Measurements from ENCODE around the gene MIS18A. TPM values are rescaled to one million over a fixed set of nuclear protein-coding genes. Genes with fewer than 3 reads are reported as not detected.

The MIS18A gene
- total RNA-seq, 1 experiment from 2014 or later, result 17.5 TPM

DNA sequence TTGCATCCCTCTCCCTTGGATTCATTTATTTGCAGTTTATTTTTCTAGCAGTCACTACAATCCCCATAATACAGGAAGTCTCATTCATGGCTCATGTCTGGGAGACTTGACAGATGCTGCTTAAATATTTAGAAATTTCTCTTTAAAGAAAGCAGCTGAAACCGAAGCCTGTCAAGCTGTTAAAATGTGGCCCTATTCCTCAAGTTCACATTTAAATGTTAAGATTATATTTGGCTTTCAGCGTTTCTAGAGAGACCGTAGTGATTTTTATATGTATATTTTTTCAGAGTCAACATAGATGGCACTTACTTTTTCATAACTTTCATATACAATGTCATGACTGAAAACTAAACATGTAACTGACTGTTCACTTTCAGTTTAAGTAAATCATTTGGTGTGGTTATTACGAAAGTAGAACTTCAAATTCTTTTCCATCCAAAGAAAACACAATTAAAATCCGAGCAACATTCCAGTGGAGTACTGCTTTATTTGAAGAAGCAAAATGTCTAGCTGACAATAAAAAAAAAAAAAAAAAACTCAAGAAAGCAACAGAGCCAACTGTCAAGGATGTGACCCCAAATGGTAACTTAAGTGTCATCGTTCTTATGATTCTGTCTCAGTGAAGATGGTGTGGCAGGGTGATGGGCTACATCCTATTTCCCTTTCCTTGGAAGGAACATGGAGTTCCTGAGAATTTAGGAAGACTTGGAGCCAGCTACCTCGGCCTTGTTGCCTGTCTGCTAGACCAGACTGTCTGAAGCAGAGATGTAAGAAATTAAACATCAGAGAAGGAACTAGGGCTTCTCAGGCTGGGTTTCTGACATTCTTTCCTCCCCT lies 37.8 kb downstream of the MIS18A start:
- H3F3A ChIP-seq (ENCODE audit: insufficient read depth, low read depth), result no peaks in the 10 kb centered on the region
- no peak overlapping the region for H3K4me3 ChIP-seq
- H3K4me2 ChIP-seq, result no peak overlapping the region
- ChIA-PET CTCF (no interaction called here), POLR2A (ENCODE audit: unreplicated experiment) (no interaction called here)
- no peaks in the 10 kb centered on the region for H4K20me1 ChIP-seq (ENCODE audit: insufficient read depth)
- no peaks in the 10 kb centered on the region for H3K79me2 ChIP-seq (ENCODE audit: low read depth)
- no peaks in the 10 kb centered on the region for H3K9me3 ChIP-seq (ENCODE audit: insufficient read depth, low read depth)
- no peak overlapping the region for H3K27ac ChIP-seq
- no peak for DNase-seq
- H3K9me2 ChIP-seq (ENCODE audit: insufficient read depth), result no peaks in the 10 kb centered on the region
- intact Hi-C loops (cut with micrococcal nuclease; ENCODE audit: unreplicated experiment), result no loop called here
- no peak overlapping the region for H2AFZ ChIP-seq
- no peaks in the 10 kb centered on the region for H3K36me3 ChIP-seq (ENCODE audit: low read depth)
- no peaks in the 10 kb centered on the region for H3K4me1 ChIP-seq (replicated peaks; ENCODE audit: insufficient read depth)
- no TSS peak for BruUV-seq (replicated peaks)
- TF ChIP-seq, protein P1, sequence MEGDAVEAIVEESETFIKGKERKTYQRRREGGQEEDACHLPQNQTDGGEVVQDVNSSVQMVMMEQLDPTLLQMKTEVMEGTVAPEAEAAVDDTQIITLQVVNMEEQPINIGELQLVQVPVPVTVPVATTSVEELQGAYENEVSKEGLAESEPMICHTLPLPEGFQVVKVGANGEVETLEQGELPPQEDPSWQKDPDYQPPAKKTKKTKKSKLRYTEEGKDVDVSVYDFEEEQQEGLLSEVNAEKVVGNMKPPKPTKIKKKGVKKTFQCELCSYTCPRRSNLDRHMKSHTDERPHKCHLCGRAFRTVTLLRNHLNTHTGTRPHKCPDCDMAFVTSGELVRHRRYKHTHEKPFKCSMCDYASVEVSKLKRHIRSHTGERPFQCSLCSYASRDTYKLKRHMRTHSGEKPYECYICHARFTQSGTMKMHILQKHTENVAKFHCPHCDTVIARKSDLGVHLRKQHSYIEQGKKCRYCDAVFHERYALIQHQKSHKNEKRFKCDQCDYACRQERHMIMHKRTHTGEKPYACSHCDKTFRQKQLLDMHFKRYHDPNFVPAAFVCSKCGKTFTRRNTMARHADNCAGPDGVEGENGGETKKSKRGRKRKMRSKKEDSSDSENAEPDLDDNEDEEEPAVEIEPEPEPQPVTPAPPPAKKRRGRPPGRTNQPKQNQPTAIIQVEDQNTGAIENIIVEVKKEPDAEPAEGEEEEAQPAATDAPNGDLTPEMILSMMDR (conservative IDR thresholded peaks at IDR 0.05), result no peak
- no peak for TF ChIP-seq EZH2 (IDR thresholded peaks at IDR 0.05; ENCODE audit: low read depth)
- H3K27me3 ChIP-seq (ENCODE audit: insufficient read depth, low read depth), result peaks cover 77% of the 10 kb centered on the region

DNA sequence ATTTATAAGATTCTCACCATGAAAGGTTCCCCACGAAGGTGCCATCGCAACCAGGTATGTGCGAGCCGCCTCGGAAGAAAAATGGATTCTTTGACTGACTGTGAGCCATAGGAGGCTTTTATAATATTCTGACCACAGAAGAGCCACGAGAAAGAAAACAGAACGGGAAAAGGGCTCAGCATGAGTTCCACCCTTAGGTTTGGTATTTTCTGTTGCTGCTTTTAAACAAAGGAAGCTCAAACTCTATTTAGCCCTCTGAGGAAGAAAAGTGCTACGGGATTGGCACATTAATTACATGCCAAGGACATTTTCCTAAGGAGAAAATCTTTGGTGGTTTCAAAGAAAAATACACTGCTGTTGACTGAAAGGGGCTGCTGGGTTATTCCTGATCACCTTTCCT lies 39.3 kb downstream of the MIS18A start:
- no peaks in the 10 kb centered on the region for H4K20me1 ChIP-seq (ENCODE audit: insufficient read depth)
- ChIA-PET CTCF (no interaction called here), POLR2A (ENCODE audit: unreplicated experiment) (no interaction called here)
- H3K36me3 ChIP-seq (ENCODE audit: low read depth), result no peaks in the 10 kb centered on the region
- TF ChIP-seq, protein P1 (conservative IDR thresholded peaks at IDR 0.05), result no peak
- TF ChIP-seq EZH2 (IDR thresholded peaks at IDR 0.05; ENCODE audit: low read depth), result no peak
- no peak overlapping the region for H2AFZ ChIP-seq
- no peaks in the 10 kb centered on the region for H3K79me2 ChIP-seq (ENCODE audit: low read depth)
- no peaks in the 10 kb centered on the region for H3K9me3 ChIP-seq (ENCODE audit: insufficient read depth, low read depth)
- no peaks in the 10 kb centered on the region for H3K4me1 ChIP-seq (replicated peaks; ENCODE audit: insufficient read depth)
- BruUV-seq (replicated peaks), result no TSS peak
- no peak for DNase-seq
- no peaks in the 10 kb centered on the region for H3F3A ChIP-seq (ENCODE audit: insufficient read depth, low read depth)
- peaks cover 72% of the 10 kb centered on the region for H3K27me3 ChIP-seq (ENCODE audit: insufficient read depth, low read depth)
- no peak overlapping the region for H3K4me2 ChIP-seq
- no peak overlapping the region for H3K4me3 ChIP-seq
- no peaks in the 10 kb centered on the region for H3K9me2 ChIP-seq (ENCODE audit: insufficient read depth)
- intact Hi-C loops (cut with micrococcal nuclease; ENCODE audit: unreplicated experiment), result no loop called here
- H3K27ac ChIP-seq, result no peak overlapping the region

DNA sequence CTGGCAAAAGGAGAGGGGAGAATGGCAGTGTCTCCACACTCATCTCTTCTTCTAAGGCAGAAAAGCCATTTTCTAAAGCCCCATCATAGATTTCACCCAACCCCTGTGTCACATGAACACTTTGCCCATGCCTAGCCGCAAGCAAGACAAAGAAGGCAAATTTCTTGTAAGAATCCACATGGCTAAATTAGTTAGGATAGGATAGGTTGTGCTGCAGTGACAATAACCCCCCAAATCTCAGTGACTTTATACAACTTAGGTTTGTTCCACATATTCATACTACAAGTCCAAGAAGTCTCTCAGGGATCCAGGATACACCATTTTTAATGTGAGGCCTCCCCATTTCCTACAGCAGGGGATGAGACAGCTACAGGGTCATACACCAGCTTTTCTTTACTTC lies 40.8 kb downstream of the MIS18A start:
- H3K27me3 ChIP-seq (ENCODE audit: insufficient read depth, low read depth), result peaks cover 58% of the 10 kb centered on the region
- no peaks in the 10 kb centered on the region for H3K79me2 ChIP-seq (ENCODE audit: low read depth)
- H3K4me1 ChIP-seq (replicated peaks; ENCODE audit: insufficient read depth), result no peaks in the 10 kb centered on the region
- no peak overlapping the region for H2AFZ ChIP-seq
- no peaks in the 10 kb centered on the region for H3K9me3 ChIP-seq (ENCODE audit: insufficient read depth, low read depth)
- H3K27ac ChIP-seq, result no peak overlapping the region
- BruUV-seq (replicated peaks), result no TSS peak
- H3K4me2 ChIP-seq, result no peak overlapping the region
- POLR2A ChIA-PET (ENCODE audit: unreplicated experiment), result no interaction called here
- no peak for DNase-seq
- H4K20me1 ChIP-seq (ENCODE audit: insufficient read depth), result no peaks in the 10 kb centered on the region
- intact Hi-C loops (cut with micrococcal nuclease; ENCODE audit: unreplicated experiment), result no loop called here
- H3K36me3 ChIP-seq (ENCODE audit: low read depth), result no peaks in the 10 kb centered on the region
- TF ChIP-seq EZH2 (IDR thresholded peaks at IDR 0.05; ENCODE audit: low read depth), result no peak
- TF ChIP-seq, protein P1 (conservative IDR thresholded peaks at IDR 0.05), result no peak
- H3K4me3 ChIP-seq, result no peak overlapping the region
- no peaks in the 10 kb centered on the region for H3K9me2 ChIP-seq (ENCODE audit: insufficient read depth)
- H3F3A ChIP-seq (ENCODE audit: insufficient read depth, low read depth), result no peaks in the 10 kb centered on the region
- CTCF ChIA-PET, result no interaction called here
